Neural cell (in vitro differentiated cells): ENCODE results near the gene SLC1A2.

Source experiments
- EZH2 ChIP-seq: fragments of 200-600, 300-800 bp; shearing (Covaris generic), sonication (generic); IDR thresholded peaks from 2 replicates; pipeline ENCODE4 v1.6.1; 2014; ENCODE audit warnings: antibody characterized with exemption, low read length, borderline replicate concordance, mild to moderate bottlenecking; ENCODE audit not compliant: insufficient read depth, poor library complexity, severe bottlenecking
- MXI1 ChIP-seq: fragments of 450-650 bp; conservative IDR thresholded peaks from 2 replicates; pipeline ENCODE4 v1.6.1; 2014; ENCODE audit warnings: antibody characterized with exemption, mild to moderate bottlenecking; ENCODE audit not compliant: poor library complexity, severe bottlenecking
- POLR2AphosphoS5 ChIP-seq: IDR thresholded peaks from 2 replicates; pipeline ENCODE4 v1.6.1; 2012
- RAD21 ChIP-seq: fragments of 450-650 bp; conservative IDR thresholded peaks from 2 replicates; pipeline ENCODE4 v1.6.1; 2014; ENCODE audit warnings: antibody characterized with exemption, mild to moderate bottlenecking, moderate library complexity
- TAF1 ChIP-seq: IDR thresholded peaks from 2 replicates; pipeline ENCODE4 v1.6.1; 2012; ENCODE audit warnings: low read depth
- TF ChIP-seq, protein P1 (sequence below): fragments of 450-650 bp; IDR thresholded peaks from 2 replicates; pipeline ENCODE4 v1.5.1; 2014; ENCODE audit warnings: antibody characterized with exemption, mild to moderate bottlenecking, moderate library complexity; ENCODE audit not compliant: poor library complexity, severe bottlenecking
- TF ChIP-seq, protein P2 (sequence below): IDR thresholded peaks from 2 replicates; pipeline ENCODE4 v1.6.1; 2012; ENCODE audit warnings: borderline replicate concordance

DNA sequence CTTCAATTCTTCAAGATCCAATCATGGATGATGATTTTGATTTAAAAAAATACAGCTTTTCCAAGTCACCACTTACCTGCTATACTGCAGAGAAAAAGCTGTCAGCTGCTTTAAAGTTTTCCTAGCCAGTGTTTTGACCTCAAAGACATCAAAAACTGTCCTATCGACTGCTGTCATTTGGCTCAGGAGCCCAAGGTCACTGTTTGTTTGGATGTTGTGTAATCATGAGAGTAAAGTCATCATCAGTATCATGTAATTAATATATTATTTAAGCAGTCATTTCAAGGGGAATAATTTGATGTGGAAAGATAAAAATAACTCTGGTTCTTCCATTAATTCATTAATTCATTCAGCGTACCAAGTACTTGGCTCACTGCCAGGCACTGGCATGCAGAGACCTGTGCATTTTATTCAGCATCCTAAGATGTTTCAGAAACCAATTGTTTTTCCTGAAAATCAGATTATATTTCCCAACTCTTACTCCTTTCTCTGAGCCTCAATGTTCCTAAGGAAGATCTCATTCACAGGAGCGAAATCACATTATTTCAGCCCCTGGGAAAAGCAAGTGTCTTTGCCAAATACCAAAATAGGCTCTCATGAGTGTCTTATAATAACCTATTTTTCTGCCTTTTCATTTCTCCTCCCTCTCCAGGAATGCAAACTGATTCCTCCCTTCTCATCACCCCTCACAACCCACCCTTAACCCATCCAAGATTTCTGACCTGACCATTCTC lies 59.9 kb downstream of the SLC1A2 start:
- TF ChIP-seq, protein P1, sequence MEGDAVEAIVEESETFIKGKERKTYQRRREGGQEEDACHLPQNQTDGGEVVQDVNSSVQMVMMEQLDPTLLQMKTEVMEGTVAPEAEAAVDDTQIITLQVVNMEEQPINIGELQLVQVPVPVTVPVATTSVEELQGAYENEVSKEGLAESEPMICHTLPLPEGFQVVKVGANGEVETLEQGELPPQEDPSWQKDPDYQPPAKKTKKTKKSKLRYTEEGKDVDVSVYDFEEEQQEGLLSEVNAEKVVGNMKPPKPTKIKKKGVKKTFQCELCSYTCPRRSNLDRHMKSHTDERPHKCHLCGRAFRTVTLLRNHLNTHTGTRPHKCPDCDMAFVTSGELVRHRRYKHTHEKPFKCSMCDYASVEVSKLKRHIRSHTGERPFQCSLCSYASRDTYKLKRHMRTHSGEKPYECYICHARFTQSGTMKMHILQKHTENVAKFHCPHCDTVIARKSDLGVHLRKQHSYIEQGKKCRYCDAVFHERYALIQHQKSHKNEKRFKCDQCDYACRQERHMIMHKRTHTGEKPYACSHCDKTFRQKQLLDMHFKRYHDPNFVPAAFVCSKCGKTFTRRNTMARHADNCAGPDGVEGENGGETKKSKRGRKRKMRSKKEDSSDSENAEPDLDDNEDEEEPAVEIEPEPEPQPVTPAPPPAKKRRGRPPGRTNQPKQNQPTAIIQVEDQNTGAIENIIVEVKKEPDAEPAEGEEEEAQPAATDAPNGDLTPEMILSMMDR = no peak
- TF ChIP-seq EZH2 (no peak), POLR2AphosphoS5 (no peak), TAF1 (no peak), RAD21 (no peak), MXI1 (no peak)
- TF ChIP-seq, protein P2, sequence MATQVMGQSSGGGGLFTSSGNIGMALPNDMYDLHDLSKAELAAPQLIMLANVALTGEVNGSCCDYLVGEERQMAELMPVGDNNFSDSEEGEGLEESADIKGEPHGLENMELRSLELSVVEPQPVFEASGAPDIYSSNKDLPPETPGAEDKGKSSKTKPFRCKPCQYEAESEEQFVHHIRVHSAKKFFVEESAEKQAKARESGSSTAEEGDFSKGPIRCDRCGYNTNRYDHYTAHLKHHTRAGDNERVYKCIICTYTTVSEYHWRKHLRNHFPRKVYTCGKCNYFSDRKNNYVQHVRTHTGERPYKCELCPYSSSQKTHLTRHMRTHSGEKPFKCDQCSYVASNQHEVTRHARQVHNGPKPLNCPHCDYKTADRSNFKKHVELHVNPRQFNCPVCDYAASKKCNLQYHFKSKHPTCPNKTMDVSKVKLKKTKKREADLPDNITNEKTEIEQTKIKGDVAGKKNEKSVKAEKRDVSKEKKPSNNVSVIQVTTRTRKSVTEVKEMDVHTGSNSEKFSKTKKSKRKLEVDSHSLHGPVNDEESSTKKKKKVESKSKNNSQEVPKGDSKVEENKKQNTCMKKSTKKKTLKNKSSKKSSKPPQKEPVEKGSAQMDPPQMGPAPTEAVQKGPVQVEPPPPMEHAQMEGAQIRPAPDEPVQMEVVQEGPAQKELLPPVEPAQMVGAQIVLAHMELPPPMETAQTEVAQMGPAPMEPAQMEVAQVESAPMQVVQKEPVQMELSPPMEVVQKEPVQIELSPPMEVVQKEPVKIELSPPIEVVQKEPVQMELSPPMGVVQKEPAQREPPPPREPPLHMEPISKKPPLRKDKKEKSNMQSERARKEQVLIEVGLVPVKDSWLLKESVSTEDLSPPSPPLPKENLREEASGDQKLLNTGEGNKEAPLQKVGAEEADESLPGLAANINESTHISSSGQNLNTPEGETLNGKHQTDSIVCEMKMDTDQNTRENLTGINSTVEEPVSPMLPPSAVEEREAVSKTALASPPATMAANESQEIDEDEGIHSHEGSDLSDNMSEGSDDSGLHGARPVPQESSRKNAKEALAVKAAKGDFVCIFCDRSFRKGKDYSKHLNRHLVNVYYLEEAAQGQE = no peak
